OCI-M1 (cell line): Measurements from ENCODE around the gene LTBP1.
"Not testable (repeated sequence)": the region's sequence is repeated elsewhere in the genome, so short reads cannot be mapped to it uniquely, and the experiment has no call there.

ENCODE experiments used
- DNase-seq: peaks from one replicate; lab custom pipeline; 2025; lab: John Stamatoyannopoulos, UW

LTBP1 gene

GRCh38 chr2:32963941-32964340, 17.2 kb downstream of the LTBP1 start:
- no peak for DNase-seq

GRCh38 chr2:32965523-32966171, 18.9 kb downstream of the LTBP1 start:
- DNase-seq, result no peak

GRCh38 chr2:32969444-32970162, 22.9 kb downstream of the LTBP1 start:
- no peak for DNase-seq

- not testable (repeated sequence) for DNase-seq
Observed at GRCh38 chr2:32973772-32974171, 27.0 kb downstream of the LTBP1 start.

GRCh38 chr2:32976409-32977063, 29.8 kb downstream of the LTBP1 start:
- no peak for DNase-seq

GRCh38 chr2:32977228-32977758, 30.5 kb downstream of the LTBP1 start:
- no peak for DNase-seq

- peak; percentile 1 for DNase-seq
Observed at GRCh38 chr2:32981612-32982011, 34.9 kb downstream of the LTBP1 start.

GRCh38 chr2:32983193-32983924, 36.6 kb downstream of the LTBP1 start:
- not testable (repeated sequence) for DNase-seq

GRCh38 chr2:32986480-32986879, 39.7 kb downstream of the LTBP1 start:
- no peak for DNase-seq

- peak; percentile 3 for DNase-seq
Observed at GRCh38 chr2:32988525-32988924, 41.8 kb downstream of the LTBP1 start.

- DNase-seq, result no peak
Observed at GRCh38 chr2:32990556-32990955, 43.8 kb downstream of the LTBP1 start.

GRCh38 chr2:32991091-32991845, 44.5 kb downstream of the LTBP1 start:
- no peak for DNase-seq

GRCh38 chr2:32993005-32993539, 46.3 kb downstream of the LTBP1 start:
- no peak for DNase-seq

- no peak for DNase-seq
Observed at GRCh38 chr2:32997705-32998104, 51.0 kb downstream of the LTBP1 start.

GRCh38 chr2:33000986-33001385, 54.2 kb downstream of the LTBP1 start:
- DNase-seq, result no peak

- no peak for DNase-seq
Observed at GRCh38 chr2:33001823-33002222, 55.1 kb downstream of the LTBP1 start.

- no peak for DNase-seq
Observed at GRCh38 chr2:33002863-33003262, 56.1 kb downstream of the LTBP1 start.

GRCh38 chr2:33005057-33005456, 58.3 kb downstream of the LTBP1 start:
- DNase-seq, result no peak

GRCh38 chr2:33008716-33009115, 62.0 kb downstream of the LTBP1 start:
- no peak for DNase-seq

GRCh38 chr2:33009249-33009648, 62.5 kb downstream of the LTBP1 start:
- DNase-seq, result no peak

GRCh38 chr2:33011373-33011772, 64.6 kb downstream of the LTBP1 start:
- DNase-seq, result no peak
